ENCODE measurements around the gene CDPF1. TPM values are rescaled to one million over a fixed set of nuclear protein-coding genes. Genes with fewer than 3 reads are reported as not detected.

The CDPF1 gene
- total RNA-seq, 1 donor from 2014 or later: 6.9 TPM

GRCh38 chr22:46214149-46214548, 35.9 kb downstream of the CDPF1 start:
- peaks cover 4% of the 10 kb centered on the region for H3K9me3 Mint-ChIP-seq (ENCODE audit: unreplicated experiment)
- TF ChIP-seq CTCF (IDR thresholded peaks at IDR 0.05; ENCODE audit: partially characterized antibody, unreplicated experiment): no peak
- peaks cover 17% of the 10 kb centered on the region for H3K36me3 Mint-ChIP-seq (ENCODE audit: unreplicated experiment)
- H3K27ac Mint-ChIP-seq (ENCODE audit: unreplicated experiment): no peak overlapping the region
- peaks cover 3% of the 10 kb centered on the region for H3K27me3 Mint-ChIP-seq (ENCODE audit: unreplicated experiment)
- H3K4me1 Mint-ChIP-seq (ENCODE audit: low read depth, unreplicated experiment): no peaks in the 10 kb centered on the region
- H3K4me3 Mint-ChIP-seq (ENCODE audit: unreplicated experiment): no peak overlapping the region
- DNase-seq: no peak

- Mint-ChIP-seq H3K27ac (ENCODE audit: unreplicated experiment) (no peak overlapping the region), H3K4me3 (ENCODE audit: unreplicated experiment) (no peak overlapping the region), H3K4me1 (ENCODE audit: low read depth, unreplicated experiment) (no peaks in the 10 kb centered on the region), H3K9me3 (ENCODE audit: unreplicated experiment) (peaks cover 4% of the 10 kb centered on the region), H3K36me3 (ENCODE audit: unreplicated experiment) (peaks cover 25% of the 10 kb centered on the region), H3K27me3 (ENCODE audit: unreplicated experiment) (peaks cover 3% of the 10 kb centered on the region)
- DNase-seq: no peak
- no peak for TF ChIP-seq CTCF (IDR thresholded peaks at IDR 0.05; ENCODE audit: partially characterized antibody, unreplicated experiment)
Measured at GRCh38 chr22:46213052-46213451, 37.0 kb downstream of the CDPF1 start.

GRCh38 chr22:46212195-46212594, 37.9 kb downstream of the CDPF1 start:
- Mint-ChIP-seq H3K4me1 (ENCODE audit: low read depth, unreplicated experiment) (no peaks in the 10 kb centered on the region), H3K36me3 (ENCODE audit: unreplicated experiment) (peaks cover 25% of the 10 kb centered on the region), H3K4me3 (ENCODE audit: unreplicated experiment) (no peak overlapping the region), H3K27me3 (ENCODE audit: unreplicated experiment) (peaks cover 3% of the 10 kb centered on the region), H3K27ac (ENCODE audit: unreplicated experiment) (no peak overlapping the region), H3K9me3 (ENCODE audit: unreplicated experiment) (peaks cover 4% of the 10 kb centered on the region)
- TF ChIP-seq CTCF (IDR thresholded peaks at IDR 0.05; ENCODE audit: partially characterized antibody, unreplicated experiment): no peak
- DNase-seq: no peak

GRCh38 chr22:46209262-46209661, 40.8 kb downstream of the CDPF1 start:
- peaks cover 24% of the 10 kb centered on the region for H3K36me3 Mint-ChIP-seq (ENCODE audit: unreplicated experiment)
- H3K4me1 Mint-ChIP-seq (ENCODE audit: low read depth, unreplicated experiment): no peaks in the 10 kb centered on the region
- H3K9me3 Mint-ChIP-seq (ENCODE audit: unreplicated experiment): peaks cover 3% of the 10 kb centered on the region
- DNase-seq: no peak
- no peaks in the 10 kb centered on the region for H3K27me3 Mint-ChIP-seq (ENCODE audit: unreplicated experiment)
- H3K27ac Mint-ChIP-seq (ENCODE audit: unreplicated experiment): no peak overlapping the region
- TF ChIP-seq CTCF (IDR thresholded peaks at IDR 0.05; ENCODE audit: partially characterized antibody, unreplicated experiment): no peak
- H3K4me3 Mint-ChIP-seq (ENCODE audit: unreplicated experiment): no peak overlapping the region

- Mint-ChIP-seq H3K27ac (ENCODE audit: unreplicated experiment) (no peak overlapping the region), H3K36me3 (ENCODE audit: unreplicated experiment) (peaks cover 7% of the 10 kb centered on the region), H3K4me1 (ENCODE audit: low read depth, unreplicated experiment) (no peaks in the 10 kb centered on the region), H3K9me3 (ENCODE audit: unreplicated experiment) (peaks cover 1% of the 10 kb centered on the region), H3K4me3 (ENCODE audit: unreplicated experiment) (no peak overlapping the region), H3K27me3 (ENCODE audit: unreplicated experiment) (peaks cover 2% of the 10 kb centered on the region)
- no peak for TF ChIP-seq CTCF (IDR thresholded peaks at IDR 0.05; ENCODE audit: partially characterized antibody, unreplicated experiment)
- no peak for DNase-seq
Measured at GRCh38 chr22:46203601-46203980, 46.5 kb downstream of the CDPF1 start.

All from glutamatergic neuron (in vitro differentiated cells).